Measurements from ENCODE around the gene TMEM40.

Gene TMEM40

DNA sequence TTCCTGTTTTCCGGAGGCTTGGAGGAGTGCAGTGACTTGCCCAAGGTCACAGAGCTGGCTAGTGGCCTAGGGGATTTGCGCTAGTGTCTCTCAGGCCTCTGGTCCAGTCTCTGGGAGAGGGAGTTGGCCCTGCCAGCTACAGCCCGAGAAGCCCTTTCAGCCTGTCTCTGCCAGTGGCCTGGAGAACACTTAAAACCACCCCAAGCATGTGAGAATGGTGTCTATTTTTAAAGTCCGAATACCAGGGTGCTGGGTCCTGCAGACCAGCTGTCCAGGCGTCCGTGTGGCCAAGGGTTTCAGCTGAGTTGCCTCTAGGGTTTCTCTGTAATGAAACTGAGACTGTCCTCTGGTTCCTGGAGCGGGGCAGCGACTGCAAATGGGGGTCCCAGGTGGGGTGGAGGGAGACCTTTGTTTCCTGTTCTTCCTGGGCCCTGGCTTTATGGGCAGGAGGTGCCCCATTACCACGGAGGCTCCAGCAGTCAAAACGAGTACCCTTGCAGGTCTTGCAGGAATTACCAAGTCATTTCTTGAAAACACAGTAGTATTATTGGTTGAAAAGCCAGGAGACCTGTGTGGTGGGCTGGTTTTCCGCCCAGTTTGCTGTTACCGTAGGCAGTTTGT is 39.6 kb upstream of the TMEM40 start:
- Histone ChIP-seq H3K9me3 (ENCODE audit: control insufficient read depth, insufficient read depth, low read length) (no peaks in the 10 kb centered on the region), H3K36me3 (ENCODE audit: control insufficient read depth, low read length) (no peaks in the 10 kb centered on the region)
- TF ChIP-seq, protein P1, sequence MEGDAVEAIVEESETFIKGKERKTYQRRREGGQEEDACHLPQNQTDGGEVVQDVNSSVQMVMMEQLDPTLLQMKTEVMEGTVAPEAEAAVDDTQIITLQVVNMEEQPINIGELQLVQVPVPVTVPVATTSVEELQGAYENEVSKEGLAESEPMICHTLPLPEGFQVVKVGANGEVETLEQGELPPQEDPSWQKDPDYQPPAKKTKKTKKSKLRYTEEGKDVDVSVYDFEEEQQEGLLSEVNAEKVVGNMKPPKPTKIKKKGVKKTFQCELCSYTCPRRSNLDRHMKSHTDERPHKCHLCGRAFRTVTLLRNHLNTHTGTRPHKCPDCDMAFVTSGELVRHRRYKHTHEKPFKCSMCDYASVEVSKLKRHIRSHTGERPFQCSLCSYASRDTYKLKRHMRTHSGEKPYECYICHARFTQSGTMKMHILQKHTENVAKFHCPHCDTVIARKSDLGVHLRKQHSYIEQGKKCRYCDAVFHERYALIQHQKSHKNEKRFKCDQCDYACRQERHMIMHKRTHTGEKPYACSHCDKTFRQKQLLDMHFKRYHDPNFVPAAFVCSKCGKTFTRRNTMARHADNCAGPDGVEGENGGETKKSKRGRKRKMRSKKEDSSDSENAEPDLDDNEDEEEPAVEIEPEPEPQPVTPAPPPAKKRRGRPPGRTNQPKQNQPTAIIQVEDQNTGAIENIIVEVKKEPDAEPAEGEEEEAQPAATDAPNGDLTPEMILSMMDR (IDR thresholded peaks at IDR 0.05; ENCODE audit: low read depth, low read length, poor library complexity, severe bottlenecking): no peak
- TF ChIP-seq EZH2phosphoT487 (IDR thresholded peaks at IDR 0.05; ENCODE audit: borderline replicate concordance, low read length): no peak

GRCh38 chr3:12797892-12798558 is 39.0 kb upstream of the TMEM40 start:
- H3F3A ChIP-seq (ENCODE audit: control insufficient read depth, insufficient read depth): peaks cover 16% of the 10 kb centered on the region
- H3K9me3 ChIP-seq (ENCODE audit: control insufficient read depth, insufficient read depth, low read length): no peaks in the 10 kb centered on the region
- peaks cover 28% of the 10 kb centered on the region for H3K4me1 ChIP-seq (ENCODE audit: control insufficient read depth, low read length)
- no peaks in the 10 kb centered on the region for H3K9me2 ChIP-seq (replicated peaks; ENCODE audit: control insufficient read depth, low read length)
- no peaks in the 10 kb centered on the region for H3K79me2 ChIP-seq (ENCODE audit: control insufficient read depth, low read length)
- 0 out of 2 replicates have a peak overlapping the region, but pooled peaks have one; percentile 3 for H3K4me3 ChIP-seq (ENCODE audit: low read length)
- H3K27me3 ChIP-seq (ENCODE audit: control insufficient read depth, low read length): peaks cover 7% of the 10 kb centered on the region
- no peaks in the 10 kb centered on the region for H3K36me3 ChIP-seq (ENCODE audit: control insufficient read depth, low read length)
- TF ChIP-seq, protein P1 (IDR thresholded peaks at IDR 0.05; ENCODE audit: low read depth, low read length, poor library complexity, severe bottlenecking): no peak
- no peak for TF ChIP-seq EZH2phosphoT487 (IDR thresholded peaks at IDR 0.05; ENCODE audit: borderline replicate concordance, low read length)
- no peaks in the 10 kb centered on the region for H4K20me1 ChIP-seq (ENCODE audit: control insufficient read depth, insufficient read depth, low read depth, low read length)
- peak overlapping the region; percentile 53 for H3K4me2 ChIP-seq (ENCODE audit: low read length)
- no peak overlapping the region for H3K27ac ChIP-seq (ENCODE audit: low read depth, low read length)

More for the DNA sequence above, 39.6 kb upstream of the TMEM40 start:
- no peaks in the 10 kb centered on the region for H4K20me1 ChIP-seq (ENCODE audit: control insufficient read depth, insufficient read depth, low read depth, low read length)
- no peak overlapping the region for H3K4me2 ChIP-seq (ENCODE audit: low read length)
- no peak overlapping the region for H3K27ac ChIP-seq (ENCODE audit: low read depth, low read length)
- H3F3A ChIP-seq (ENCODE audit: control insufficient read depth, insufficient read depth): peaks cover 16% of the 10 kb centered on the region
- no peaks in the 10 kb centered on the region for H3K79me2 ChIP-seq (ENCODE audit: control insufficient read depth, low read length)
- H3K9me2 ChIP-seq (replicated peaks; ENCODE audit: control insufficient read depth, low read length): no peaks in the 10 kb centered on the region
- no peak overlapping the region for H3K4me3 ChIP-seq (ENCODE audit: low read length)
- peaks cover 7% of the 10 kb centered on the region for H3K27me3 ChIP-seq (ENCODE audit: control insufficient read depth, low read length)
- H3K4me1 ChIP-seq (ENCODE audit: control insufficient read depth, low read length): peaks cover 28% of the 10 kb centered on the region

GRCh38 chr3:12797124-12797891 is 38.2 kb upstream of the TMEM40 start:
- H3F3A ChIP-seq (ENCODE audit: control insufficient read depth, insufficient read depth): peaks cover 16% of the 10 kb centered on the region
- no peaks in the 10 kb centered on the region for H3K79me2 ChIP-seq (ENCODE audit: control insufficient read depth, low read length)
- no peak overlapping the region for H3K27ac ChIP-seq (ENCODE audit: low read depth, low read length)
- no peaks in the 10 kb centered on the region for H3K36me3 ChIP-seq (ENCODE audit: control insufficient read depth, low read length)
- peak overlapping the region; percentile 78 for H3K4me3 ChIP-seq (ENCODE audit: low read length)
- H3K27me3 ChIP-seq (ENCODE audit: control insufficient read depth, low read length): peaks cover 7% of the 10 kb centered on the region
- no peaks in the 10 kb centered on the region for H3K9me3 ChIP-seq (ENCODE audit: control insufficient read depth, insufficient read depth, low read length)
- peaks cover 28% of the 10 kb centered on the region for H3K4me1 ChIP-seq (ENCODE audit: control insufficient read depth, low read length)
- H3K4me2 ChIP-seq (ENCODE audit: low read length): peak overlapping the region; percentile 93
- H4K20me1 ChIP-seq (ENCODE audit: control insufficient read depth, insufficient read depth, low read depth, low read length): no peaks in the 10 kb centered on the region
- H3K9me2 ChIP-seq (replicated peaks; ENCODE audit: control insufficient read depth, low read length): no peaks in the 10 kb centered on the region
- TF ChIP-seq EZH2phosphoT487 (IDR thresholded peaks at IDR 0.05; ENCODE audit: borderline replicate concordance, low read length): no peak
- TF ChIP-seq, protein P1 (IDR thresholded peaks at IDR 0.05; ENCODE audit: low read depth, low read length, poor library complexity, severe bottlenecking): no peak

Data from DOHH2 (cell line).